ENCODE data around the gene COPS3. TPM values are rescaled to one million over a fixed set of nuclear protein-coding genes. Genes with fewer than 3 reads are reported as not detected.

The COPS3 gene
- total RNA-seq, 4 donors from 2014 or later: 28.9 to 78.2 (median 60.0) TPM

- Histone ChIP-seq H3K27me3 (no peaks in the 10 kb centered on the region), H3K27ac (peak overlapping the region; percentile 78 to 94 (median 86)), H3K4me3 (peak overlapping the region in 1 of 4 donors; percentile 12), H3K9me3 (no peaks in the 10 kb centered on the region), H3K4me1 (peaks cover 29 to 51% (median 40%) of the 10 kb centered on the region in 4 donors), H3K36me3 (no peaks in the 10 kb centered on the region)
- 58 to 61% methylated on average over 4 to 5 of the region's 5 CpGs for WGBS, 2 donors (ENCODE audit: low coverage in 1 of 2)
- peak in 1 of 3 donors; percentile 10 for TF ChIP-seq POLR2AphosphoS5 (IDR thresholded peaks at IDR 0.05)
- TF ChIP-seq, protein P1, sequence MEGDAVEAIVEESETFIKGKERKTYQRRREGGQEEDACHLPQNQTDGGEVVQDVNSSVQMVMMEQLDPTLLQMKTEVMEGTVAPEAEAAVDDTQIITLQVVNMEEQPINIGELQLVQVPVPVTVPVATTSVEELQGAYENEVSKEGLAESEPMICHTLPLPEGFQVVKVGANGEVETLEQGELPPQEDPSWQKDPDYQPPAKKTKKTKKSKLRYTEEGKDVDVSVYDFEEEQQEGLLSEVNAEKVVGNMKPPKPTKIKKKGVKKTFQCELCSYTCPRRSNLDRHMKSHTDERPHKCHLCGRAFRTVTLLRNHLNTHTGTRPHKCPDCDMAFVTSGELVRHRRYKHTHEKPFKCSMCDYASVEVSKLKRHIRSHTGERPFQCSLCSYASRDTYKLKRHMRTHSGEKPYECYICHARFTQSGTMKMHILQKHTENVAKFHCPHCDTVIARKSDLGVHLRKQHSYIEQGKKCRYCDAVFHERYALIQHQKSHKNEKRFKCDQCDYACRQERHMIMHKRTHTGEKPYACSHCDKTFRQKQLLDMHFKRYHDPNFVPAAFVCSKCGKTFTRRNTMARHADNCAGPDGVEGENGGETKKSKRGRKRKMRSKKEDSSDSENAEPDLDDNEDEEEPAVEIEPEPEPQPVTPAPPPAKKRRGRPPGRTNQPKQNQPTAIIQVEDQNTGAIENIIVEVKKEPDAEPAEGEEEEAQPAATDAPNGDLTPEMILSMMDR (IDR thresholded peaks at IDR 0.05): no peak
- intact Hi-C loops (cut with DNase I; ENCODE audit: low total_unique reads): no loop called here
- DNase-seq: peak; percentile 38
- in situ Hi-C loops (cut with MboI; ENCODE audit: low pct_ligation_motif_present in 1 of 4, low pct_unique_long_range_greater_than_20kb in 1 of 4, low sequenced_read_pairs in 3 of 4): no loop called here
These were observed 80.2 kb downstream of the COPS3 start for GRCh38 chr17:17200831-17201230.

DNA sequence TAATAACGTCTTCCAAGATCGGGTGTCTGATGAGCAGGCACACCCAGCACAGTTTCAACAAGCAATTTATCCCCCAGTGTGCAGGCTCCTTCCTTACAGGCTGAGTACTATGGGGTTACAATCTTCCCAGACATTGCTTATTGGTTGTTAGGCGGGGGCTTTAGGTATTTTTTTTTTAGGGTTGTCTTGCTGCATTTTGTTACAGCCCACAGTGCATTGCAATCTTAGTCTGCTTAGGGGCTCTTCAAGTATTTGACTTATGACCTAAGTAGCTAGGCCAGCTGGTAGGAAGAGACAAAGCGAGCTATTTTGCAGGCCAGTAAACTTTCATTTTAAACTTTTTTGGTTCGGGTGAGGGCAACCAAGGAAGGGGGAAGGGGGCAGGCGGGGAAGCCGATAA lies 80.7 kb downstream of the COPS3 start:
- no peaks in the 10 kb centered on the region for H3K9me3 ChIP-seq
- intact Hi-C loops (cut with DNase I; ENCODE audit: low total_unique reads) (no loop called here), in situ Hi-C loops (cut with MboI; ENCODE audit: low pct_ligation_motif_present in 1 of 4, low pct_unique_long_range_greater_than_20kb in 1 of 4, low sequenced_read_pairs in 3 of 4) (no loop called here)
- H3K27ac ChIP-seq: peak overlapping the region; percentile 78 to 94 (median 86)
- no peak for TF ChIP-seq POLR2A (IDR thresholded peaks at IDR 0.05)
- TF ChIP-seq EP300 (IDR thresholded peaks at IDR 0.05; ENCODE audit: low read depth): no peak
- no peak for TF ChIP-seq POLR2AphosphoS5 (IDR thresholded peaks at IDR 0.05)
- TF ChIP-seq, protein P1 (IDR thresholded peaks at IDR 0.05): no peak
- peaks cover 24 to 46% (median 35%) of the 10 kb centered on the region in 4 donors for H3K4me1 ChIP-seq
- H3K27me3 ChIP-seq: no peaks in the 10 kb centered on the region
- DNase-seq: no peak
- WGBS, 2 donors (ENCODE audit: low coverage in 1 of 2): 62 to 65% methylated on average over 3 to 7 of the region's 7 CpGs
- no peaks in the 10 kb centered on the region for H3K36me3 ChIP-seq
- H3K4me3 ChIP-seq: peak overlapping the region in 1 of 4 donors; percentile 12

DNA sequence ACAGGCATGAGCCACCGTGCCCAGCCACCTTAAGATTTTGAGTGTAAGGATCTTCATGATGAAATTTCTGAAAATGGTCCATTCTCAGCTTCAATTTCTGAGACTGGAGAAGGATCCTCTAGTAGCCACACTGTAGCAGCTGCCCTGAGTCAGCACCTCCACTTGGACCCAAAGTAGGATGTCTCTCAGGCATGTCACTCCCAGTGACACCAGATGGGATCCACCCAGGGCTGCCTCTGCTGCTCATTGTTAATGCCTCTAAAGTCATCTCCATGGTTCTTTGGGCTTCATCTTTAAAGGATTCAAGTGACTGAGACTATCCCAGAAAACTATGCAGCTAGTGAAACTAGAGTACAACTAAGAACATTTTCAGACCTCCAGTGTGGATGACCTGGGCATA lies 82.8 kb downstream of the COPS3 start:
- H3K4me3 ChIP-seq: no peak overlapping the region
- H3K36me3 ChIP-seq: no peaks in the 10 kb centered on the region
- peaks cover 9 to 28% (median 17%) of the 10 kb centered on the region in 4 donors for H3K4me1 ChIP-seq
- H3K27ac ChIP-seq: no peak overlapping the region
- intact Hi-C loops (cut with DNase I; ENCODE audit: low total_unique reads): no loop called here
- no peak for DNase-seq
- no peak for TF ChIP-seq POLR2AphosphoS5 (IDR thresholded peaks at IDR 0.05)
- TF ChIP-seq POLR2A (IDR thresholded peaks at IDR 0.05): no peak
- no peak for TF ChIP-seq EP300 (IDR thresholded peaks at IDR 0.05; ENCODE audit: low read depth)
- no peaks in the 10 kb centered on the region for H3K9me3 ChIP-seq
- WGBS, 2 donors (ENCODE audit: low coverage in 1 of 2): 36% methylated on average over 1 of the region's 1 CpG; no CpG with 5 or more reads in 1 of the 2 donors
- in situ Hi-C loops (cut with MboI; ENCODE audit: low pct_ligation_motif_present in 1 of 4, low pct_unique_long_range_greater_than_20kb in 1 of 4, low sequenced_read_pairs in 3 of 4): no loop called here
- no peaks in the 10 kb centered on the region for H3K27me3 ChIP-seq

DNA sequence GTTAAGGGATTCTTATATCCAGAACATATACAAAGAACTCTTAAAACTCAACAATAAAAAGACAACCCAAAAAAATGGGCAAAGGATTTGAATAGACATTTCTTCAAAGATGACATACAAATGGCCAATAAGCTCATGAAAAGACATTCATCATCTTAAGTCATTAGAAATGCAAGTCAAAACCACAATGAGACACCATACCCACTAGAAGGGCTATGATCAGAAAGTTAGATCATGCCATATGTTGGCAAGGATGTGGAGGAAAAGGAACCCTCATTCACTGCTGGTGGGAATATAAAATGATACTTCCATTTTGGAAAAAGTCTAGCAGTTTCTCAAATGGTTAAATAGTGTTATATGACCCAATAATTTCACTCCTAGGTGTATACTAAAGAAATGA lies 84.3 kb downstream of the COPS3 start:
- peaks cover 7 to 27% (median 18%) of the 10 kb centered on the region in 4 donors for H3K4me1 ChIP-seq
- H3K4me3 ChIP-seq: no peak overlapping the region
- no peaks in the 10 kb centered on the region for H3K27me3 ChIP-seq
- intact Hi-C loops (cut with DNase I; ENCODE audit: low total_unique reads) (no loop called here), in situ Hi-C loops (cut with MboI; ENCODE audit: low pct_ligation_motif_present in 1 of 4, low pct_unique_long_range_greater_than_20kb in 1 of 4, low sequenced_read_pairs in 3 of 4) (no loop called here)
- H3K9me3 ChIP-seq: no peaks in the 10 kb centered on the region
- DNase-seq: no peak
- no peak for TF ChIP-seq POLR2A (IDR thresholded peaks at IDR 0.05)
- TF ChIP-seq EP300 (IDR thresholded peaks at IDR 0.05; ENCODE audit: low read depth): no peak
- TF ChIP-seq, protein P1 (IDR thresholded peaks at IDR 0.05): no peak
- TF ChIP-seq POLR2AphosphoS5 (IDR thresholded peaks at IDR 0.05): no peak
- H3K27ac ChIP-seq: no peak overlapping the region
- H3K36me3 ChIP-seq: no peaks in the 10 kb centered on the region

Other genes starting within 250 kb of the COPS3 start
- 100 to 1,000 TPM; 124 to 368 (median 158) TPM for gene MPRIP, start 238.8 kb downstream of the COPS3 start, total RNA-seq
- gene PLD6, start 74.9 kb downstream of the COPS3 start, total RNA-seq: 1 to 10 TPM in 2 of 4 donors, under 1 TPM in 1, not detected in 1; 0.75 to 3.2 (median 1.4) TPM
- gene FLCN, start 44.1 kb downstream of the COPS3 start, total RNA-seq: 100 to 1,000 TPM in 1 of 4 donors, 10 to 100 TPM in 3; 43.0 to 560 (median 81.1) TPM
- gene NT5M, start 22.1 kb upstream of the COPS3 start, total RNA-seq: 1 to 10 TPM in 2 of 4 donors, under 1 TPM in 1, not detected in 1; 0.68 to 4.2 (median 1.7) TPM
- 10 to 100 TPM; 15.0 to 90.0 (median 25.2) TPM for gene MED9, start 195.8 kb upstream of the COPS3 start, total RNA-seq
- 10 to 100 TPM; 23.5 to 83.8 (median 61.3) TPM for gene RASD1, start 215.1 kb upstream of the COPS3 start, total RNA-seq